ENCODE measurements around the gene NUPR1. TPM values are rescaled to one million over a fixed set of nuclear protein-coding genes. Genes with fewer than 3 reads are reported as not detected.
"Not testable (repeated sequence)": the region's sequence is repeated elsewhere in the genome, so short reads cannot be mapped to it uniquely, and the experiment has no call there.

Gene NUPR1
- total and polyA plus RNA-seq, 4 donors: 85.0 to 148 (median 111) TPM

GRCh38 chr16:28573738-28574718, 35.3 kb upstream of the NUPR1 start:
- Histone ChIP-seq H3K9me3 (ENCODE audit: control insufficient read depth, low read length) (no peaks in the 10 kb centered on the region), H3K4me1 (ENCODE audit: control insufficient read depth in 1 of 2, insufficient read depth in 2 of 2, low read length in 2 of 2) (no peaks in the 10 kb centered on the region), H3K36me3 (ENCODE audit: control insufficient read depth in 1 of 2, insufficient read depth in 2 of 2, low read length in 1 of 2) (no peaks in the 10 kb centered on the region), H3K27me3 (ENCODE audit: control insufficient read depth in 1 of 2, insufficient read depth in 2 of 2, low read length in 1 of 2) (no peaks in the 10 kb centered on the region), H3K4me3 (ENCODE audit: low read length in 2 of 2) (no peak overlapping the region), H3K27ac (ENCODE audit: low read depth in 1 of 2, low read length in 2 of 2) (no peak overlapping the region)
- WGBS, 2 donors: 80 to 83% methylated on average over 17 of the region's 17 CpGs
- no peak for DNase-seq
- intact Hi-C loops (cut with DNase I): no loop called here
- ATAC-seq (ENCODE audit: low FRiP score): no peak

GRCh38 chr16:28572696-28573510, 34.1 kb upstream of the NUPR1 start:
- no peaks in the 10 kb centered on the region for H3K27me3 ChIP-seq (ENCODE audit: control insufficient read depth in 1 of 2, insufficient read depth in 2 of 2, low read length in 1 of 2)
- no peak overlapping the region for H3K4me3 ChIP-seq (ENCODE audit: low read length in 2 of 2)
- DNase-seq (no peak), ATAC-seq (ENCODE audit: low FRiP score) (peak; percentile 47)
- intact Hi-C loops (cut with DNase I): no loop called here
- H3K36me3 ChIP-seq (ENCODE audit: control insufficient read depth in 1 of 2, insufficient read depth in 2 of 2, low read length in 1 of 2): no peaks in the 10 kb centered on the region
- no peaks in the 10 kb centered on the region for H3K9me3 ChIP-seq (ENCODE audit: control insufficient read depth, low read length)
- H3K27ac ChIP-seq (ENCODE audit: low read depth in 1 of 2, low read length in 2 of 2): no peak overlapping the region
- H3K4me1 ChIP-seq (ENCODE audit: control insufficient read depth in 1 of 2, insufficient read depth in 2 of 2, low read length in 2 of 2): no peaks in the 10 kb centered on the region
- 67% methylated on average over 15 of the region's 15 CpGs for WGBS, 2 donors

GRCh38 chr16:28569968-28570752, 31.4 kb upstream of the NUPR1 start:
- Histone ChIP-seq H3K27me3 (ENCODE audit: control insufficient read depth in 1 of 2, insufficient read depth in 2 of 2, low read length in 1 of 2) (no peaks in the 10 kb centered on the region), H3K4me3 (ENCODE audit: low read length in 2 of 2) (no peak overlapping the region), H3K4me1 (ENCODE audit: control insufficient read depth in 1 of 2, insufficient read depth in 2 of 2, low read length in 2 of 2) (no peaks in the 10 kb centered on the region), H3K36me3 (ENCODE audit: control insufficient read depth in 1 of 2, insufficient read depth in 2 of 2, low read length in 1 of 2) (no peaks in the 10 kb centered on the region), H3K27ac (ENCODE audit: low read depth in 1 of 2, low read length in 2 of 2) (no peak overlapping the region), H3K9me3 (ENCODE audit: control insufficient read depth, low read length) (no peaks in the 10 kb centered on the region)
- DNase-seq (no peak), ATAC-seq (ENCODE audit: low FRiP score) (no peak)
- intact Hi-C loops (cut with DNase I): no loop called here
- WGBS, 2 donors: 95 to 100% methylated on average over 4 of the region's 4 CpGs

- Histone ChIP-seq H3K27ac (ENCODE audit: low read depth in 1 of 2, low read length in 2 of 2) (no peak overlapping the region), H3K4me3 (ENCODE audit: low read length in 2 of 2) (no peak overlapping the region), H3K36me3 (ENCODE audit: control insufficient read depth in 1 of 2, insufficient read depth in 2 of 2, low read length in 1 of 2) (no peaks in the 10 kb centered on the region), H3K27me3 (ENCODE audit: control insufficient read depth in 1 of 2, insufficient read depth in 2 of 2, low read length in 1 of 2) (no peaks in the 10 kb centered on the region), H3K9me3 (ENCODE audit: control insufficient read depth, low read length) (no peaks in the 10 kb centered on the region), H3K4me1 (ENCODE audit: control insufficient read depth in 1 of 2, insufficient read depth in 2 of 2, low read length in 2 of 2) (no peaks in the 10 kb centered on the region)
- DNase-seq: no peak
- ATAC-seq (ENCODE audit: low FRiP score): no peak
- intact Hi-C loops (cut with DNase I): no loop called here
- WGBS, 2 donors: 74 to 79% methylated on average over 5 of the region's 5 CpGs
Measured at GRCh38 chr16:28569021-28569420, 30.2 kb upstream of the NUPR1 start.

- H3K36me3 ChIP-seq (ENCODE audit: control insufficient read depth in 1 of 2, insufficient read depth in 2 of 2, low read length in 1 of 2): peaks cover 0 to 3% of the 10 kb centered on the region in 2 donors
- no peaks in the 10 kb centered on the region for H3K4me1 ChIP-seq (ENCODE audit: control insufficient read depth in 1 of 2, insufficient read depth in 2 of 2, low read length in 2 of 2)
- intact Hi-C loops (cut with DNase I): no loop called here
- WGBS, 2 donors: 95 to 98% methylated on average over 2 of the region's 2 CpGs
- no peak overlapping the region for H3K4me3 ChIP-seq (ENCODE audit: low read length in 2 of 2)
- ATAC-seq (ENCODE audit: low FRiP score) (no peak), DNase-seq (no peak)
- no peaks in the 10 kb centered on the region for H3K9me3 ChIP-seq (ENCODE audit: control insufficient read depth, low read length)
- no peak overlapping the region for H3K27ac ChIP-seq (ENCODE audit: low read depth in 1 of 2, low read length in 2 of 2)
- H3K27me3 ChIP-seq (ENCODE audit: control insufficient read depth in 1 of 2, insufficient read depth in 2 of 2, low read length in 1 of 2): no peaks in the 10 kb centered on the region
Measured at GRCh38 chr16:28567292-28567691, 28.5 kb upstream of the NUPR1 start.

GRCh38 chr16:28566233-28566925, 27.6 kb upstream of the NUPR1 start:
- H3K36me3 ChIP-seq (ENCODE audit: control insufficient read depth in 1 of 2, insufficient read depth in 2 of 2, low read length in 1 of 2); H3K4me1 ChIP-seq (ENCODE audit: control insufficient read depth in 1 of 2, insufficient read depth in 2 of 2, low read length in 2 of 2); ATAC-seq (ENCODE audit: low FRiP score); H3K4me3 ChIP-seq (ENCODE audit: low read length in 2 of 2); DNase-seq; H3K27me3 ChIP-seq (ENCODE audit: control insufficient read depth in 1 of 2, insufficient read depth in 2 of 2, low read length in 1 of 2); intact Hi-C loops (cut with DNase I); H3K9me3 ChIP-seq (ENCODE audit: control insufficient read depth, low read length); H3K27ac ChIP-seq (ENCODE audit: low read depth in 1 of 2, low read length in 2 of 2): not testable (repeated sequence)
- WGBS, 2 donors: 96 to 99% methylated on average over 4 of the region's 4 CpGs

- intact Hi-C loops (cut with DNase I): no loop called here
- ATAC-seq (ENCODE audit: low FRiP score) (no peak), DNase-seq (no peak)
- Histone ChIP-seq H3K27ac (ENCODE audit: low read depth in 1 of 2, low read length in 2 of 2) (no peak overlapping the region), H3K36me3 (ENCODE audit: control insufficient read depth in 1 of 2, insufficient read depth in 2 of 2, low read length in 1 of 2) (peaks cover 0 to 3% of the 10 kb centered on the region in 2 donors), H3K9me3 (ENCODE audit: control insufficient read depth, low read length) (no peaks in the 10 kb centered on the region), H3K4me1 (ENCODE audit: control insufficient read depth in 1 of 2, insufficient read depth in 2 of 2, low read length in 2 of 2) (no peaks in the 10 kb centered on the region), H3K4me3 (ENCODE audit: low read length in 2 of 2) (no peak overlapping the region), H3K27me3 (ENCODE audit: control insufficient read depth in 1 of 2, insufficient read depth in 2 of 2, low read length in 1 of 2) (no peaks in the 10 kb centered on the region)
- 92 to 95% methylated on average over 6 of the region's 6 CpGs for WGBS, 2 donors
Measured at GRCh38 chr16:28563218-28563617, 24.4 kb upstream of the NUPR1 start.

- Histone ChIP-seq H3K4me3 (ENCODE audit: low read length in 2 of 2) (no peak overlapping the region), H3K27me3 (ENCODE audit: control insufficient read depth in 1 of 2, insufficient read depth in 2 of 2, low read length in 1 of 2) (no peaks in the 10 kb centered on the region), H3K4me1 (ENCODE audit: control insufficient read depth in 1 of 2, insufficient read depth in 2 of 2, low read length in 2 of 2) (no peaks in the 10 kb centered on the region), H3K9me3 (ENCODE audit: control insufficient read depth, low read length) (no peaks in the 10 kb centered on the region), H3K27ac (ENCODE audit: low read depth in 1 of 2, low read length in 2 of 2) (no peak overlapping the region), H3K36me3 (ENCODE audit: control insufficient read depth in 1 of 2, insufficient read depth in 2 of 2, low read length in 1 of 2) (peaks cover 0 to 3% of the 10 kb centered on the region in 2 donors)
- DNase-seq (no peak), ATAC-seq (ENCODE audit: low FRiP score) (no peak)
- 83 to 86% methylated on average over 4 of the region's 4 CpGs for WGBS, 2 donors
- intact Hi-C loops (cut with DNase I): no loop called here
Measured at GRCh38 chr16:28562199-28562598, 23.4 kb upstream of the NUPR1 start.
